ENCODE data around the gene ADAM19.

DNA sequence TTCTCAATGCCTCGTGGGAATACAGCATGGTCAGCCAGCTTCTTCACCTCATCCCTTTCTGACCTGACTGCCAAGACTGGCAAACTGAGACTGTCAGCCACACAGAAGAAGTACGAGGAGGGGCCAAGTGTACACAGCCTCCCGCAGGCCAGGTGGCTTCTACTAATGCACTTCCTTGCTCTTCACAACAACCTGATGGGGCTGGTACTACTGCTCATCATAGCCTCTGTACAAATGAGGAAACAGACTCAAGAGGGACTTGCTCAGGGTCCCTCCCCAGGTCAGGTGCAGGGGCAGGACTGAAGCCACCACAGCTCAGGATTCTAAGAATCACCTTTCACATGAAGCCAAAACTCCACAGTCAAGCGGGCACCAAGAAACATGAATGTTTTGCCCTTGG is 94.3 kb downstream of the ADAM19 start:
- TF ChIP-seq, protein P1, sequence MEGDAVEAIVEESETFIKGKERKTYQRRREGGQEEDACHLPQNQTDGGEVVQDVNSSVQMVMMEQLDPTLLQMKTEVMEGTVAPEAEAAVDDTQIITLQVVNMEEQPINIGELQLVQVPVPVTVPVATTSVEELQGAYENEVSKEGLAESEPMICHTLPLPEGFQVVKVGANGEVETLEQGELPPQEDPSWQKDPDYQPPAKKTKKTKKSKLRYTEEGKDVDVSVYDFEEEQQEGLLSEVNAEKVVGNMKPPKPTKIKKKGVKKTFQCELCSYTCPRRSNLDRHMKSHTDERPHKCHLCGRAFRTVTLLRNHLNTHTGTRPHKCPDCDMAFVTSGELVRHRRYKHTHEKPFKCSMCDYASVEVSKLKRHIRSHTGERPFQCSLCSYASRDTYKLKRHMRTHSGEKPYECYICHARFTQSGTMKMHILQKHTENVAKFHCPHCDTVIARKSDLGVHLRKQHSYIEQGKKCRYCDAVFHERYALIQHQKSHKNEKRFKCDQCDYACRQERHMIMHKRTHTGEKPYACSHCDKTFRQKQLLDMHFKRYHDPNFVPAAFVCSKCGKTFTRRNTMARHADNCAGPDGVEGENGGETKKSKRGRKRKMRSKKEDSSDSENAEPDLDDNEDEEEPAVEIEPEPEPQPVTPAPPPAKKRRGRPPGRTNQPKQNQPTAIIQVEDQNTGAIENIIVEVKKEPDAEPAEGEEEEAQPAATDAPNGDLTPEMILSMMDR (IDR thresholded peaks at IDR 0.05), result no peak
- TF ChIP-seq POLR2AphosphoS5 (IDR thresholded peaks at IDR 0.05; ENCODE audit: insufficient read depth in 1 of 2, low read depth in 1 of 2) (no peak), POLR2A (IDR thresholded peaks at IDR 0.05) (no peak)
